D341Med (cell line): Measurements from ENCODE around the gene MAP3K21.
A peak's percentile ranks its signal among the peaks of the same experiment; 100 is the strongest.

Experiments used
- DNase-seq: peaks from one replicate; pipeline ENCODE4 v3.0.0; 2012; ENCODE audit warnings: low spot score

The MAP3K21 gene

DNA sequence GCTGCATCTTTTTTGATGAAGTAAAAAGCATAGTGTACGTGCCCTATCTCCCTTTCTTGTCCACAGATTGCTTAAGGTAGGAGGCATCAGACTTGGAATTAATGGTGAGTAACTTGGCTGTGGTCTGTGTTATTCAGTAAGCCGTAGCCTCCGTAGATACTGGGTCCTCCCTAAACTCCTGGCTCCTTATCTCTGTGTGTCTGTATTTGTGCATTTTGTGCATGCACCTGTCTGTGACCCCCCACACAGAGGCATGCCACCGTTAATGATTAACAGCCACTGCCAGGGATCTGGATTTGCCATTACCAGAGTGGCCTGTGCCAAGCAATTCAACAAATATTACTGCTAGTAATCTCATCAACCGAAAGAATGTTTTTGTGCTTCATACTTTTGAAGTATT lies 31.9 kb downstream of the MAP3K21 start:
- no peak for DNase-seq

DNA sequence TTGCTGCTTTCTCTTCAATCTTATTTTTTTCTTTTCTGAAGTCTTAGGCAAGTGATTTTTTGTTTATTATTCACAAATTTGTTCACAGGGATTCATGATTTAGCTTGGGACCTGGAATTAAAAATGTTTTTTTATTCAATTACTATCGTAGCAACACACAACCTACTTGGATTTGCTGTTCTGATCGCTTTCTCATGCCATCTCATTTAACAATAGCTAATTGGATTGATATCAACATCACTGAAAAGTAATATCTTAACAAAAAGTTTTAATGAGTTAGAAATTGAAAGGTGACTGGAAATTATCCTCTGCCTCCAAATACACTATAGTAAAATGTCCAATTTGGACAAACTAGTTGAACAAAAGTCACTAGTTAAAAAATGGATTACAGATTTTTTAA lies 32.4 kb downstream of the MAP3K21 start:
- no peak for DNase-seq

DNA sequence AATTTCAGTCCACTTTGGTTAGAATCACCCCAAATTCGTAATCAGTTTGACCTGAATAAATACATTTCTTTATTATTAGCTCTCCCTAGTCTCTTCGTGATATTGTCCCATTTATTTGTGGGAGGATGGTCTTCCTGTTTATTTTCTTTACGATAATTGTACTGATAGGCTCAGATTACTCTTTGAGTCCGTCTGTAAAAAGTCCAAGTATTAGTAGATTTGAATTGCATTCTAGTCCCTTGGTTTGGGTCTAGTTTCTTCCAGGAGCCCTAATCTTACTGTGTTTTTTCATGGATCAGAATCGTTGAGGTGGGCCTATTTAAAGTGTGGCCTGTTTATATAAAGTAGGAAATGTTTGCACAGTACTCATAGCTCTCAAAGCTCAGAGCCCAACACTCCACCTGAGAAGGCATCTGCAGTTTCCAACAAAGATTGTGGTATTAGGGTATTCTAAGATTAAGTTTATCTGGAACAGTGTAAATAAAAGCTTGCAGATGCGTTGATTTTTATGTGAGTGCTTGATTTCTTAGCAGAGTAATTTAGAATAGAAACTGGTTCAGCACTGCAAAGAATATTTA lies 33.1 kb downstream of the MAP3K21 start:
- no peak for DNase-seq

DNA sequence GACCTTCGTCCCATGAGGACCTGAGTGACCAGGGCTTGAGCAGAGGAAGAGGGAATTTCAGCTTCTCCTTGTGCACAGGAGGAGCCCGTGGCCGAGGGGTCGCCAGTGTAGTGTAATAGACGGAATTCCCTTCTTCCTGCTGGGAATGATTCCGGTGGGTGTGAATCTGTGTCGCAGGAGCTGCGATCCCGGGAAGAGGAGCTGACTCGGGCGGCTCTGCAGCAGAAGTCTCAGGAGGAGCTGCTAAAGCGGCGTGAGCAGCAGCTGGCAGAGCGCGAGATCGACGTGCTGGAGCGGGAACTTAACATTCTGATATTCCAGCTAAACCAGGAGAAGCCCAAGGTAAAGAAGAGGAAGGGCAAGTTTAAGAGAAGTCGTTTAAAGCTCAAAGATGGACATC lies 34.4 kb downstream of the MAP3K21 start:
- DNase-seq: no peak

DNA sequence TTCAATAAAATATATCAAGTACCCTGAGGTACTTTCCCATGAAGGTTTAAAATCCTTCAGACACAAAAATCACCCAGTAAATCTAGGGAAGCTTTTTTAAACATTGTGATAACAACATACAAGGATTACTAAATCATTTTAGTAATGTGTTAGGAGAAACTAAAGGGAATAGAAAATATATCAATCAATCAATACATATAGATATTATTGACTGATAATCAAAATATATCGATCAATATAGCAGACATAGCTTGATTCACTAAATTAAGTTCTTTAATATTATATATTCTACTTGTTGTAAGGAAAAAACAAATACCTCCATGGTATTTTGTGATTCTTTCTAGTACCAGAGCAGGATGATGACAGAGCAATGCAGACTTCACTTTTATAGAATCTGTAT lies 35.2 kb downstream of the MAP3K21 start:
- DNase-seq: no peak

DNA sequence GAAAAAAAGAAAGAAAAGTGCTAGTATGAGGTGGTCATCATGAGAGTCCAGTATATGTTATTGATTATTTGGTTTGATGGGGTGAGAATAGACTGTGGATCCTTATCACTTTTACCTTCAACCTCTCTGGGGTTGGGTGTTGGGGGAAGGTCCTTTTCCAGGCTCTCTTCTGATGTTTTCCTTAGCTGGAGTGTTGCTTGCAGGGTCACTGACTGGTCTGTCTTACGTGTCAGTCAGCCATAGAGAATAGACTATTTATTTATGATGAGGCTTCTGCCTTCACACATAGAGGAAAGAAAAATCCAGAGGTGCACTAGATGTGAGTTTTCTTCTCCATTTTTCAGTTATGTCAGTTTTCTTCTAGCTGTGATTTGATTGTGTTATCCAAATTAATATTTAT lies 36.5 kb downstream of the MAP3K21 start:
- no peak for DNase-seq

DNA sequence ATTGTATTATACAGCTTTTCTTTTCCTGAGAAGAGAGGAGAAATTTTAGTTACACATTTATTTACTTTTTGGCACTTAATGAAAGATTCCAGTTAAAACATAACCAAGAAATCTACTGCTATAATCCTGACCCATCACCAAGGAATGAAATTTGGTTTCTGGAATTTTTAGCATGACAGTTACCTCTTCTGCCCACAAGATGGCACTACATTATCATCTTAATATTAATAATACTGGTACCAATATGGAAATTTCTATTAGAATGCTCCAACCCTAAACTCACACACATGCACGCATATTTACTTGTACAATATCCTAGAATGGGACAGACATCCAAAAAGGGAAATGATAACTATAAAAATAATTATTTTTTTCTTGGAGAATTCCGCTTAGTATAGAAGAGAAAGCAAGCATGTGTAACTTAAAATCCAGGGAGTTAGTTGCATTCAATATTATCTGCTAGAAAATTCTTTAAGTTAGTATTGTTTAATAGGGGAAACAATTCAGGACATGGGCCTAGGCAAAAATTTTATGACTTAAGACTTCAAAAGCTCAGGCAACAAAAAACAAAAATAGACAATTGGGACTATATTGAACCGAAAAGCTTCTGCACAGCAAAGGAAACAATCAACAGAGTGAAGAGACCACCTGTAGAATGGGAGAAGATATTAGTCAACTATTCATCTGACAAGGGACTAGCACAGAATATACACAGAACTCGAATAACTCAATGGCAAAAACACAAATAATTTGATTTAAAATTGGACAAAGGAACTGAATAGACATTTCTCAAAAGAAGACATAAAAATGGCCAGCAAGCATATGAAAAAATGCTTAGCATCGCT lies 37.4 kb downstream of the MAP3K21 start:
- DNase-seq: peak; percentile 48

DNA sequence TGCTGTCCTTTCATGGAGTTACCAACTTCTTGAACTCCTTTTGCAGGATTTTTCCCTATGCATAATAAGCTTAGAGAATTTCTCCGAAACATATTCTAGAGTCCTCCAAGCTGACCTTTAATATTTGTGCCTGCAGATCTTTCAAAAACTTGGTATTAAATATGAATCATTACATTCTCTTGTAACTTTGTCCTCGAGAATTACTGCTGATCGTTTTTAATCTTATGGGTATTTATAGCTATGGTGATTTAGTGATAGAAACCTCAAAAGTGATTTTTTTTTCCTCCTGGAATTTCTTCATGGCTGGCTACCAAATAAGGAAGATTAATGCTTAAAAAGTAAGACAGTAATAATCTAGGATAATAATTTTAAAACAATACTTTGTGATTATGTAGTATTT lies 39.1 kb downstream of the MAP3K21 start:
- no peak for DNase-seq

DNA sequence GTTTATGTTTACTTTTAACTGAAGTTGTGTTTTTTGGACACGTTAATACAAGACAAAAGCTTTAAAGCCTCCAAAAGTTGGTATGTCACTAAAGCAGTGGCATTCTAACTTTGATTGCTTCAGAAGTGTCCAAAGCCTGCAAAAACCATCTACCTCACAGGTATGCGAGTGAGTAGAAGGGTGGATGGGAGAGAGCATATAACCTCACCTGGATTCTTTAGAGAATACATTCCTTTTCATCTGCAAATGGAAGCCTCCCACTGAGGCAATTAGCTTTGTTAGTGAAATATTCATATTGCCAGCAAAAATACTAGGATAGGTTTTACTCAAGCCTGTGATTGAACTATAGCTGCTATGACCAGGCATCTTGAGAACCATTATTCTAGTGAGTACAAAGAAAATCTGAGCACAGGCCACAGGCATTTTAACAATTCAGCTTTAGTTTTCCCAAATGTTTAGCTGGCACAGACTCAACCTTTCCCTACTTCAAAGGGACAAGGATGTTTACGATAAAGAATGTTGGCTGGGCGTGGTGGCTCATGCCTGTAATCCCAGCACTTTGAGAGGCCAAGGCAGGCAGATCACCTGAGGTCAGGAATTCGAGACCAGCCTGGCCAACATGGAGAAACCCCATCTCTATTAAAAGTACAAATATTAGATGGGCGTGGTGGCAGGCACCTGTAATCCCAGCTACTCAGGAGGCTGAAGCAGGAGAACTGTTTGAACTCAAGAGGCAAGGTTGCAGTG lies 39.7 kb downstream of the MAP3K21 start:
- DNase-seq: no peak

DNA sequence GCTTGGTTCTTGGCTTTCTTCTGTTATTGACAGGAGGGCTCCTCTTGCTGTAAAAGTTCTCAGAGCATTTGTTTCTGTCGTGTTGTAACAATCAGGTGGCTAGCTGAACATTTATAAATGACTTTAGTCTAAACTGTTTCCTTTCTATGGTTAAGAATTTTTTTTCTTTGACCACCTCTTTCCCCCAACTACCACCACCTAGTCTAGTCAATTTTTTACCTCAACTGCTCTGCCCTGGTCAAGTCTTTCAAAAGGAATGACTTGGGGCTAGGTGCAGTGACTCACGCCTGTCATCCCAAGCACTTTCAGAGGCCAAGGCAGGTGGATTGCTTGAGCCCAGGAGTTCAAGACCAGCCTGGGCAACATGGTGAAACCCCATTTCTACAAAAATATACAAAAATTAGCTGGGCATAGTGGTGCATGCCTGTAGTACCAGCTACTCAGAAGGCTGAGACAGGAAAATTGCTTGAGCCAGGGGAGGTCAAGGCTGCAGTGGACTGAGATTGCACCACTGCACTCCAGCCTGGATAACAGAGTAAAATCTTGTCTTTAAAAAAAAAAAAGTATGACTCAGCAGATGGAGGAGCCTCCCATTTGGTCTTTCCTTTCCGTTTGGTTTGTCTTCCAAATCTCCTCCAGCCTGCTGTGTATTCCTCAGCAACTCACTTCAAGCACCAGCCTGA lies 40.7 kb downstream of the MAP3K21 start:
- no peak for DNase-seq

DNA sequence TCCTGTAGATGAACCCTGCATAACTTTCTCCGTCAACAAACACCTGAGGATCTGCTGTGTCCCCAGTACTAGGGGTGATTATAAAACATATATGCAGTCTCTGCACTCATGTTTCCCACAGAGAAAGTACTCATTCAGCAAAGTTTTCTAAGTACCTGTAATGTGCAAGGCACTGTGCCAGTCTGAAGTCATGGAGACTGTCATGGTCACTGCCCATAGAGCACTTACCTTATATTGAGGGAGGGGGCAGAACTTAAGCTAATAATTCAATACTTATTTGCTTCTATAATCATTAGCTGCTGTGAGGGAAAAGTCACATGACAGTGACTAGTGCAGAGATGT lies 41.2 kb downstream of the MAP3K21 start:
- DNase-seq: no peak

DNA sequence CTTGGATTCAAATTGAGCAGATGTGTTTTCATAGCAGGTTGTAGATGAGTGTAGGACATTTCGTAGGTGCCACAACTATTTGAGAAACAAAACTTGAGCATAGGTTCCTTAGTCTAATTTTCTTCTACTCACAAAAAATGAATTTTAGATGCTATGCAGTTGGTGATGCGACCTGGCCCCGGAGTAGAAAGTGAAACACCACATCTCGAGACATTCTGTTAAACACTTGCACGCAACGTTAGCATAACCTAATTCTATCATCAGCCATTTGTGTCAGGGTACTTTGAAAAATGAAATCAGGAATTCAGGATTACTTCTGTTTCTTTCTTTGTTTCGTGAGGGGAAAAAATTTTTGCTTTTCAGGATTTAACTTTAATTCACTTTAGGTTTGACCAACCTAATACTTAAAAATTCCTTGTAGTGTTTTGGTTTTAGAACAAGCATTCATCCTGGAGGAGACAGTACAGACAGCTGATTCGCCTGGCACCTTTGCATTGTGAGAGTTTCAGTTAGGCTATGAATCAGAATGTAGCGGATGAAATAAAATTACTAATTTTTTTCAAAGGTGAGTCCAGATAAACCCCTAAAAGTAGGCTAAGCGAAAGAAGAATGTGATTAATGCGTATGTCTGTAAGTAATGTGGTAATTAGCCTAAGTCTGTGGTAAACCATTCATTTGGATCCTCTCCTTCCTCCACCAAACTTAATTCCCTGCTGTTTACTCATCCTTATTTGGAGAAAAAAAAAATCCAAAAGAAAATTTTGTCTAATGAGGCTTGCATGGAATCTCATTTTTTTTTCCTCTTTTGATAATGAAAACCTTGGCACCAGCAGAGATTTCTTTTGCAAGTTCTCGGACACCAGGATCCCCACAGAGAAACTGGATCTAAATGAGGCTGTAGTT lies 44.9 kb downstream of the MAP3K21 start:
- DNase-seq: no peak

DNA sequence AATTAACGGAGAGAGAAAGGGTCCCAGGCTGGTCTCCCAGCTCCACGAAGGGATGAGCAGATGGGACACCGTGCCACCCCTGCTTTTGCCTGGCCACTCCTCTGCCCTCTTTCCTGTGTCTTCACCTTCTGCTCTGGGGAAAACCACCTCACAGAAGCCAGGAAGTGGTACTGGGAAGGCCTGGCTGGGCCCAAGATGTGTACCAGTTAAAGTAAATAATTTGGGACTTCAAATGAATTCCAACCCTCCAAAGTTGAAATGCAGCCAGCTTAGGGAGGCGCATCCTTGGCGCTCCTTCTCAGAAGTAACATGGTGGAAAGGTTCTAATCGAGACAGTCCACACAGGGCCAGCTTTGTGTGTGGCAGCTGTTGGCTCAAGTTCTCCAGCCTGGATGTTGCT lies 45.7 kb downstream of the MAP3K21 start:
- no peak for DNase-seq

DNA sequence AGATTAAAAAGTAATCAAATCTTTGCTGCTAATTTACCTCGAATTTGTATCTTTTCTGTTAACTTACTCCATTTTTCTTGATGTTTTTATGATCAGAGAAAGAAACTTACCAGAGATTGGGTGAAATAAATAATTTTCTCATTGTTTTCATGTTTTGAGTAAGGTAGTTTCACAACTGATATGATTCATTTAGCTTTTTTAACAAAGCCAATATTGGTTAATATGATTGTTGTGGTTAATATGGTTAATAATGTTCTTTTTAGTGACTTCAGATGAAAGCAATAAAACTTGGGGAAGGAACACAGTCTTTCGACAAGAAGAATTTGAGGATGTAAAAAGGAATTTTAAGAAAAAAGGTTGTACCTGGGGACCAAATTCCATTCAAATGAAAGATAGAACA lies 48.1 kb downstream of the MAP3K21 start:
- no peak for DNase-seq

DNA sequence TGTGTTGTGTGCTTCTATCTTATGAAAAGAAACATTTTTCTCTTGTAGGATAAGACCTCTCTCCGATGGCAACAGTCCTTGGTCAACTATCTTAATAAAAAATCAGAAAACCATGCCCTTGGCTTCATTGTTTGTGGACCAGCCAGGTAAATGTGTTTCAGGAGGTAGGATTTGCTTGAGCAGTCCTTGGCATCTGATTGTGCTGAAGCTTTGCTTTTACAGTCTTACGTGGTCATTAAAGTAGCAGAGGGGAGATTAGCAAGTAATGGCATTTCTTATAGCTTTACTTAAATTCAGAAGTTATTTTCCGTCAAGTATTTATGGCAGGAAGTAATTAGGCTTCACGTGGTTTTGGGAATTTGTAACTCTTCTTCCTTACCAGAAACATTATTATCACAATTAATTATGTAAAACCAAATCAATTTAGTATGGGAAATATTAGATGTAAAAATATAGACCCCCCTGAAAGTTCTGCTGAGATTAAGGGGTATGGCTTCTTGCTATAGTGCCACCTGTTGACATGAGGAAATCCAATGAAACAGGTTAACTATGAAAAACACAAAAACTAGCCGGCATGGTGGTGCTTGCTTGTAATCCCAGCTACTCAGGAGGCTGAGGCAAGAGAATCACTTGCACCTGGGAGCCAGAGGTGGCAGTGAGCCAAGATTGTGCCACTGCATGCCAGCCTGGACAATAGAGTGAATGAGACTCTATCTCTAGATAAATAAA lies 49.0 kb downstream of the MAP3K21 start:
- no peak for DNase-seq

DNA sequence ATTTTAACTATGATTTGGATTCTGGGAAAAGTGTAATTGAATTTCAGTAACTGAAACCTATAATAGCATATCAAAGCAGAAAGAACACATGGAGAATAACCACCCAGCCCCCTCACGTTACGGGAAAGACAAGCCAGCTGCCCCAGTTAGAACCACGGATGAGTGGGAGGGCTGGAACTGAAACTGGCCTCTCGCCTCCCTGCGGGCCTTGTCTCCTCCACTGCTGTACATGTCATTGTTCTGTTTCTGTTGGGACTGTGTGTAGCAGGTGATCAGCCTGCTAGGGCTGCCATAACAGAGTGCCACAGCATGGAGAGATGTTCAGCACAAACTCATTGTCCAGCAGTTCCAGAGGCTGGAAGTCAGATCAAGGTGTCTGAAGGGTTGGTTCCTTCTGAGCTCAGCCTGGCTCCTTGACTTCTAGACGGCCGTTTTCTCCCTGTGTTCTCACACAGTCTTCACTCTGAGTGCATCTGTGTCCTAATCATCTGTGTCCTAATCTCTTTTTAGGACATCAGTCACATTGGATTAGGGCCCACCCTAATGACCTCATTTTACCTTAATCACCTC lies 52.4 kb downstream of the MAP3K21 start:
- no peak for DNase-seq

DNA sequence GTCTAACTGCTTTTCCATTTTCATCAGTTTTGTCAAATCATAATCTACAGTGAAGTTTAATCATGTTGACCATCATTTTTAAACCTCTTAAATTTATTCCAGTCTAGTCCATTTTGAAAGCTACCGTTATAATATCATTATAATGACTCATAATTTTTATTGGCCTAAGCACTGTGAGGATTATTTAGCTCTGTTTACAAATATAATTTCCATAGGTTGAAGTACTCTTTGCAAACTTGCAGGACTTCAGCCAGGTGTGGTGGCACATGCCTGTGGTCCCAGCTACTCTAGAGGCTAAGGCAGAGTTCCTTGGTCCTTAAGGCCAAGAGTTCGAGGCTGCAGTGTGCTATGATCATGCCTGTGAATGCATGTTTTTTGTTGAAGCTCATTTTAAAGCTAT lies 54.3 kb downstream of the MAP3K21 start:
- DNase-seq: no peak

DNA sequence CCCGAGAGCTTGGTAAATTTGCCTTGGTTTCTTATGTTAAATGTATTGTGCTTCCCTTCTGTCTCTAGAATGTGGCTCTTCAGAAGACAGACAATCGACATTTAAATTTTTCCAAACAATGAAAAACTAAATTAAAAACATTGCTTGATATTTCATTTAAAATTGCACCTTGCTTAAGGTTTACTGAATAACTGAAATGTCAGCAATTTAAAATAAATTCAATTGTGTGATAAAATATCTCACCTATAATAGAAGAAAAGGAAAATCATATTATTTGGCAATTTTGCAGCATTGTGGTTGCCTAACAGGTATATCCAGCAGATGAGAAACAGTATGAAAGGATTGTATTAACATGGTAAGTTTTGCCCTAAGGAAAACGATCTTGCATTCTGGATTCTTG lies 56.5 kb downstream of the MAP3K21 start:
- DNase-seq: no peak

DNA sequence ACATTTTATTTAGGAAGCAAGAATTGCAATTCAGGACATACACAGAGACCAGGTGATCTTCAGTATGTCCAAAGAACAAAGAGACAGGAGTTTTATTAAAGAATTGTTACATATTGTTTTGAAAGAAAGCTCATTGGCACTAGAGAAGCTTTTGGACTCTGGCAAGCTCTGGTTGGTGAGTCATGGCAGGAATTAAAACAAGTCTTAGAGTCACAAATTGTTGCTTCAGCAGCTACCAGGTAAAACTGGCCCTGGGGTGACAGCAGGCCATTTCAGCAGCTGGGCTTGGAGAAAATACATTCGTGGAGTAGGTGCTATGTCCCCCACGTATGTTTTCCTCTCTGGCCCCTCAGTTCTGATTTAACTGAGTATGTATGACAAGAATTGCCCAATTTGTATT lies 58.8 kb downstream of the MAP3K21 start:
- DNase-seq: no peak

DNA sequence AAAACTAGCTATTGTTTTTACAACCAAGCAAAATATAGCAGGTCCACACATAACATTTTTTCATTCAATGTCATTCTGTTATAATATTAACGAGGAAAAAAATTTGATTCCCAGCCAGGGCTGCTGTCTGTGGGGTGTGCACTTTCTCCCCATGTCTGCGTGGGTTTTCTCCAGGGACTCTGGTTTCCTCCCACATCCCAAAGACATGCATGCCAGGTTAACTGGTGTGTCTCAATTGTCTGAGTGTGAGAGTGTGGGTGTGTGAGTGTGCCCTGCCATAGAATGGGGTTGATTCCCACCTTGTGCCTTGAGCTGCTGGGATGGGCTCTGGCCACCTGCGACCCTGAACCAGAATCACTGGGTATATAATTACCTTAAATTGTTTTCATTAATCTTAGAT lies 60.1 kb downstream of the MAP3K21 start:
- DNase-seq: no peak

DNA sequence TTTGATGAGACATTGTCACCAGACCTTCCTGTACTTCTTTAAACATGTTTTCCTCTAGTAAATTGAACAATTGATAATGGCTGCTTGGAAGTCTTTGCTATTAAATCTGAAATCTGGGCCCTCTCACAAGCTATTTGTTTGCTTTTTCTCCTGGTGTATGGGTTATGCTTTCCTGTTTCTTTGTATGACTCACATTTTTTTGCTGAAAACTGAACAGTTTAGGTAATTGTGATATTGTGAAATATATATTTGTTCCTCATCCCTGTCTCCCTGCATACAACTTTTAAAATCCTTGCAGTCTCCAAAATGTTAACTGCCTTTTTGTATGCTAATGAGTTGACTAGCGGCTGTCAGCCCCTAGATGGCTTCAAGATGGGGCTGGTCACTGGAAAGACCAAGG lies 61.6 kb downstream of the MAP3K21 start:
- no peak for DNase-seq
